Measurements from ENCODE around the gene FDX1.

GRCh38 chr11:110428956-110429730, 605 bp upstream of the FDX1 start:
- TF ChIP-seq CTCF (IDR thresholded peaks at IDR 0.05) (no peak), POLR2A (IDR thresholded peaks at IDR 0.05) (no peak)
